Prostate gland (tissue), 2 donors: ENCODE data around the gene PDE4D. TPM values are rescaled to one million over a fixed set of nuclear protein-coding genes. Genes with fewer than 3 reads are reported as not detected.
A peak's percentile ranks its signal among the peaks of the same experiment; 100 is the strongest.

Experiments used
- DNase-seq: peaks from one replicate; pipeline ENCODE4 v3.0.0-alpha.2; 2019; ENCODE audit warnings: low spot score
- H3K27ac ChIP-seq, 2 donors: fragments of 200-600 bp; sonication (generic); 2 replicates each; pipeline ENCODE4 v1.5.1; 2017 to 2019
- H3K27me3 ChIP-seq: fragments of 200-600 bp; sonication (generic); replicated peaks from 2 replicates; pipeline ENCODE4 v1.5.1; 2019; ENCODE audit not compliant: insufficient read depth
- H3K36me3 ChIP-seq, 2 donors: fragments of 200-600 bp; sonication (generic); 1 replicate in 1 of 2; 2 replicates in 1 of 2; pipeline versions ENCODE4 v1.5.1 to v1.8.1; 2017 to 2019
- H3K4me1 ChIP-seq: fragments of 200-600 bp; sonication (generic); replicated peaks from 2 replicates; pipeline ENCODE4 v1.5.1; 2019
- H3K4me3 ChIP-seq, 2 donors: fragments of 200-600 bp; sonication (generic); 2 replicates each; pipeline ENCODE4 v1.5.1; 2017 to 2019
- H3K9me3 ChIP-seq: fragments of 200-600 bp; sonication (generic); 2 replicates; pipeline ENCODE4 v1.5.1; 2017
- CTCF ChIP-seq, 4 experiments: fragments of 200-600 bp in 2 of 4; fragments of 450-650 bp in 2 of 4; sonication (generic) in 2 of 4; IDR thresholded peaks; 1 replicate in 3 of 4; 2 replicates in 1 of 4; pipeline ENCODE4 v1.5.1; 2016 to 2019; ENCODE audit warnings: antibody characterized with exemption in 4 of 4, mild to moderate bottlenecking in 2 of 4, moderate library complexity in 2 of 4
- POLR2A ChIP-seq: fragments of 450-650 bp; IDR thresholded peaks from one replicate; pipeline ENCODE4 v1.6.1; 2016; ENCODE audit warnings: antibody characterized with exemption, mild to moderate bottlenecking
- POLR2AphosphoS5 ChIP-seq: sonication (generic); formaldehyde crosslinking; IDR thresholded peaks from one replicate; pipeline ENCODE4 v1.6.1; 2017; ENCODE audit warnings: antibody characterized with exemption
- WGBS: methylation state at CpG from one replicate; pipeline ENCODE4 v1.1.5; 2018; 5-methylcytosine and 5-hydroxymethylcytosine counted together
- intact Hi-C: fragments of 100-400 bp; cut with DNase I; formaldehyde crosslinking; loops from one replicate; pipeline ENCODE4 v1.14.2; 2022
- total RNA-seq, 2 donors: library from RNA; depleted of rRNA; stranded (reverse); fragments of >200 nt; gene quantifications; one replicate each; pipeline ENCODE4 v1.1.0, GENCODE V29; 2016

Gene PDE4D
- total RNA-seq, 2 donors from 2014 or later = 64.2 to 75.6 TPM

GRCh38 chr5:59683311-59683710 lies 210.2 kb downstream of the PDE4D start:
- Histone ChIP-seq H3K27me3 (no peaks in the 10 kb centered on the region), H3K4me1 (no peaks in the 10 kb centered on the region), H3K9me3 (no peaks in the 10 kb centered on the region), H3K27ac (no peak overlapping the region), H3K36me3 (no peaks in the 10 kb centered on the region), H3K4me3 (no peak overlapping the region)
- intact Hi-C loops = no loop called here
- TF ChIP-seq POLR2AphosphoS5 = no peak
- TF ChIP-seq CTCF (IDR thresholded peaks at IDR 0.05) = no peak
- no peak for TF ChIP-seq POLR2A
- 89% methylated on average over 4 of the region's 4 CpGs for WGBS
- DNase-seq = no peak

- Histone ChIP-seq H3K9me3 (no peaks in the 10 kb centered on the region), H3K27ac (no peak overlapping the region), H3K27me3 (no peaks in the 10 kb centered on the region), H3K4me1 (no peaks in the 10 kb centered on the region), H3K4me3 (no peak overlapping the region), H3K36me3 (no peaks in the 10 kb centered on the region)
- DNase-seq = no peak
- TF ChIP-seq CTCF (IDR thresholded peaks at IDR 0.05) (no peak), POLR2AphosphoS5 (no peak), POLR2A (no peak)
- intact Hi-C loops = no loop called here
- WGBS = 62% methylated on average over 1 of the region's 1 CpG
Measured at GRCh38 chr5:59682542-59682941, 211.0 kb downstream of the PDE4D start.

GRCh38 chr5:59678943-59679342 lies 214.6 kb downstream of the PDE4D start:
- Histone ChIP-seq H3K9me3 (no peaks in the 10 kb centered on the region), H3K27ac (no peak overlapping the region), H3K36me3 (no peaks in the 10 kb centered on the region), H3K4me1 (no peaks in the 10 kb centered on the region), H3K4me3 (no peak overlapping the region), H3K27me3 (no peaks in the 10 kb centered on the region)
- intact Hi-C loops = no loop called here
- TF ChIP-seq POLR2A (no peak), CTCF (IDR thresholded peaks at IDR 0.05) (no peak), POLR2AphosphoS5 (no peak)
- 35% methylated on average over 2 of the region's 2 CpGs for WGBS
- no peak for DNase-seq

- H3K27ac ChIP-seq = no peak overlapping the region
- no peak overlapping the region for H3K4me3 ChIP-seq
- TF ChIP-seq CTCF (IDR thresholded peaks at IDR 0.05) (no peak), POLR2AphosphoS5 (no peak), POLR2A (no peak)
- intact Hi-C loops = loop anchor here (5.0 kb wide), 1 partner anchor 282 kb away; no protein-coding TSS in a partner anchor
- WGBS = 98% methylated on average over 2 of the region's 2 CpGs
- no peak for DNase-seq
- no peaks in the 10 kb centered on the region for H3K9me3 ChIP-seq
- H3K36me3 ChIP-seq = no peaks in the 10 kb centered on the region
- no peaks in the 10 kb centered on the region for H3K27me3 ChIP-seq
- H3K4me1 ChIP-seq = no peaks in the 10 kb centered on the region
Measured at GRCh38 chr5:59674763-59675162, 218.8 kb downstream of the PDE4D start.

- Histone ChIP-seq H3K4me3 (no peak overlapping the region), H3K4me1 (no peaks in the 10 kb centered on the region), H3K27me3 (no peaks in the 10 kb centered on the region), H3K36me3 (no peaks in the 10 kb centered on the region), H3K9me3 (no peaks in the 10 kb centered on the region), H3K27ac (no peak overlapping the region)
- 22% methylated on average over 4 of the region's 4 CpGs for WGBS
- intact Hi-C loops = loop anchor here (5.0 kb wide), 1 partner anchor 281 kb away; no protein-coding TSS in a partner anchor
- TF ChIP-seq POLR2AphosphoS5 (peak; percentile 25), CTCF (IDR thresholded peaks at IDR 0.05) (peak; percentile 80 to 87 (median 84)), POLR2A (no peak)
- no peak for DNase-seq
Measured at GRCh38 chr5:59673438-59674058, 220.0 kb downstream of the PDE4D start.
